KMS-11 (cell line): ENCODE results near the gene DPEP1.

ENCODE experiments used
- H2AFZ ChIP-seq: fragments of 200-600 bp; sonication (generic); 2 replicates; pipeline ENCODE4 v1.6.1; 2016; ENCODE audit warnings: antibody characterized with exemption, mixed run types, low read depth
- H3K27ac ChIP-seq: fragments of 200-600 bp; sonication (generic); 2 replicates; pipeline ENCODE4 v1.6.1; 2016; ENCODE audit warnings: mild to moderate bottlenecking, mixed run types
- H3K27me3 ChIP-seq: fragments of 200-600 bp; sonication (generic); 2 replicates; pipeline ENCODE4 v1.6.1; 2017; ENCODE audit warnings: mild to moderate bottlenecking, low read depth, mixed run types, moderate library complexity; ENCODE audit not compliant: insufficient read depth
- H3K36me3 ChIP-seq: fragments of 200-600 bp; sonication (generic); 2 replicates; pipeline ENCODE4 v1.6.1; 2017; ENCODE audit warnings: mild to moderate bottlenecking, mixed run types; ENCODE audit not compliant: insufficient read depth
- H3K4me1 ChIP-seq: fragments of 200-600 bp; sonication (generic); 2 replicates; pipeline ENCODE4 v1.6.1; 2016; ENCODE audit warnings: mild to moderate bottlenecking, low read depth, mixed run types; ENCODE audit not compliant: poor library complexity, severe bottlenecking
- H3K4me2 ChIP-seq: fragments of 200-600 bp; sonication (generic); 2 replicates; pipeline ENCODE4 v1.7.0; 2016; ENCODE audit warnings: mild to moderate bottlenecking, mixed run types
- H3K4me3 ChIP-seq: fragments of 200-600 bp; sonication (generic); IDR thresholded peaks from 2 replicates; pipeline ENCODE4 v1.6.1; 2017; ENCODE audit warnings: low read depth, low read length, mixed read lengths; ENCODE audit not compliant: insufficient read depth
- H3K79me2 ChIP-seq: fragments of 200-600 bp; sonication (generic); 2 replicates; pipeline ENCODE4 v1.6.1; 2016; ENCODE audit warnings: low read depth, mixed run types; ENCODE audit not compliant: insufficient read depth
- H3K9ac ChIP-seq: fragments of 200-600 bp; sonication (generic); 2 replicates; pipeline ENCODE4 v1.6.1; 2016; ENCODE audit warnings: mild to moderate bottlenecking, mixed run types
- H4K20me1 ChIP-seq: fragments of 200-600 bp; sonication (generic); 2 replicates; pipeline ENCODE4 v1.6.1; 2016; ENCODE audit warnings: mild to moderate bottlenecking, mixed run types; ENCODE audit not compliant: insufficient read depth
- CTCF ChIP-seq: fragments of 200-600 bp; sonication (generic); conservative IDR thresholded peaks from 2 replicates; pipeline ENCODE4 v1.6.1; 2017; ENCODE audit warnings: low read depth, mild to moderate bottlenecking, antibody characterized with exemption, low read length, moderate library complexity, mixed read lengths

The DPEP1 gene

GRCh38 chr16:89613231-89613953, at the start of gene DPEP1:
Gene DPEP1 (plus strand): TSS chr16:89613642. CDS start chr16:89630411, 16,769 bp downstream.
- Histone ChIP-seq H3K27me3 (peaks cover 52% of the 10 kb centered on the region), H4K20me1 (no peaks in the 10 kb centered on the region), H3K27ac (no peak within 1 kb of the TSS), H2AFZ (no peak within 1 kb of the TSS), H3K4me1 (peaks cover 6% of the 10 kb centered on the region), H3K9ac (no peak within 1 kb of the TSS), H3K36me3 (no peaks in the 10 kb centered on the region), H3K4me2 (no peak within 1 kb of the TSS), H3K4me3 (no peak within 1 kb of the TSS), H3K79me2 (no peaks in the 10 kb centered on the region)
- TF ChIP-seq CTCF: no peak

DNA sequence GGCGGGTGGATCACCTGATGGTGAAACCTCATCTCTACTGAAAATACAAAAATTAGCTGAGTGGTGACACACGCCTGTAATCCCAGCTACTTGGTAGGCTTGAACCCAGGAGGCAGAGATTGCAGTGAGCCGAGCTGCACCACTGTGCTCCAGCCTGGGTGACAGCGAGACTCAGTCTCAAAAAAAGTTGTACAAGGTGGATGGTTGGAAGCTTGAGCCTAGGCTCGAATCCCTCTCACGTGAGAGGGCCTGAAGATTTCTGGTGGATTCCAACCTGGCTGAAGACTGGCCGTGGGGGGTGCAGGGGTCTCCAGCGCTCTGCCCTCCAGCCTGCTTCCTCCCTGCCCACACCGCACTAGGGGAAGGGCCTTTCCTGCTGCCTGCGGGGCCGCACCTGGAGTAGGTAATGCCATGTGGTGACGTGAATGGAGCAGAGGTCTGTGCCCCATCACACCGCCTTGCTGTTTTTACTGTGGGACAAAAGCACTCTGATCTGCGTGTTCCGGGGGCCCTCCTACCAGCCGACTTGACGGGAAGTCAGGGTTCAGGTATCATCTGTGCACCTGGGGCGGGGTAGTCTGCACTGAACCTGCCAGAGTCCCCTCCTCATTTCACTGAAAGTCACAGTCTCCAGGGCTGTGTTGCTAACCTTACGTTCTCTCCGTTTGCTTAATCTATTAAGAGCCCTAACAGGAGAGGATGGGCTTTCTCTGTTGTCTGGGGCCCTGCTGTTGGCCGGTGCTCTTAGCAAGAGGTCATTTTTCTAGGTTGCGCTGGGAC, 48.8 kb upstream of the DPEP1 start:
- Histone ChIP-seq H3K79me2 (peaks cover 27% of the 10 kb centered on the region), H4K20me1 (peaks cover 31% of the 10 kb centered on the region), H2AFZ (no peak overlapping the region), H3K4me3 (no peak overlapping the region), H3K9ac (no peak overlapping the region), H3K36me3 (peaks cover 25% of the 10 kb centered on the region; the same call in 1 of the 2 replicates), H3K4me2 (no peak overlapping the region), H3K27ac (peak overlapping the region; percentile 13; the same call in 1 of the 2 replicates), H3K27me3 (no peaks in the 10 kb centered on the region), H3K4me1 (peaks cover 15% of the 10 kb centered on the region)
- no peak for TF ChIP-seq CTCF

- Histone ChIP-seq H3K36me3 (peaks cover 25% of the 10 kb centered on the region; the same call in 1 of the 2 replicates), H3K4me1 (peaks cover 15% of the 10 kb centered on the region), H3K4me2 (no peak overlapping the region), H4K20me1 (peaks cover 31% of the 10 kb centered on the region), H3K79me2 (peaks cover 26% of the 10 kb centered on the region), H3K27me3 (no peaks in the 10 kb centered on the region), H3K27ac (no peak overlapping the region), H3K9ac (no peak overlapping the region), H3K4me3 (no peak overlapping the region), H2AFZ (no peak overlapping the region)
- no peak for TF ChIP-seq CTCF
These were observed 48.3 kb upstream of the DPEP1 start for GRCh38 chr16:89565256-89565505.

DNA sequence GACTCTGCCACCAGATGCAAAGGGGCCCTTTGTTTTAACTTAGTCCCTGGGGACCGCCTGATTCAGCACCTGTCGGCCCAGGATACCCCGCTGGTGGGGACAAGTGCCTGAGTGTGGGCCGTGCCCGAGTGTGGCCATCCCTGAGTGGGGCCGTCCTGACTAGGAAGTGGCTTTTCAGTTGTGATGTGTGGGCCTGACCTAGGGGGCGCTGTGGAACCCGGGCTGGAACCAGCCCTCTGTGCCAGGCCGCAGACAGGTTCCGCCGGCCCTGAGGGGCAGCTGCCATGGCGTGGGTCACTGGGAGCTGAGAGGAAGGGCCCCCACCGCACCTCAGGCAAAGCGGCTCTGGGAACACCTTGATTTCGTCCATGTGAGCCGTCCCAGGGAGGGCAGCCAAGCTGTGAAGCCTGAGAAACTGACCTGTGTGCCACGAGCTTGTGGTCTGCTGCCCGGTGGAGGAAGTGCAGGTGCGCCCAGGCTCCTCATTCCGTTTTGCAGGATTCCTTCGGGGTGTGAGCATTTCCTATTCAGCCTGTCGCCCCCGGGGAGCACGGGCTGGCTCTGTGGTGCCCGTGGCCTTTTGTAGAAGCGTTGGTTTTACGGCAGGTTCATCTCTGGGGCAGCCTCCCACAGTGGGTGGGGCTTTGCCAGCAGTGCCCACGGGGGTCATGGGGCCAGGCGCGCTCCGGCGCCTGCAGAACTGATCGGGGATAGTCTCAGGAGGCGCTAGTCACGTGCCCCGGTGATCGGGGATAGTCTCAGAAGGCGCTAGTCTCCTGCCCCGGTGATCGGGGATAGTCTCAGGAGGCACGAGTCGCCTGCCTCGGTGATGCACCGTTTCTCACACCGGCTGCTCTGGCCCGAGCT, 47.7 kb upstream of the DPEP1 start:
- peak; percentile 63 for TF ChIP-seq CTCF
- Histone ChIP-seq H3K9ac (no peak overlapping the region), H3K4me1 (peaks cover 15% of the 10 kb centered on the region), H4K20me1 (peaks cover 31% of the 10 kb centered on the region), H3K27me3 (no peaks in the 10 kb centered on the region), H3K27ac (no peak overlapping the region), H3K36me3 (peaks cover 25% of the 10 kb centered on the region; the same call in 1 of the 2 replicates), H3K4me3 (no peak overlapping the region), H2AFZ (no peak overlapping the region), H3K79me2 (peaks cover 23% of the 10 kb centered on the region), H3K4me2 (no peak overlapping the region)
